ENCODE results near the gene AHSG. TPM values are rescaled to one million over a fixed set of nuclear protein-coding genes. Genes with fewer than 3 reads are reported as not detected.
"Not testable (repeated sequence)": the region's sequence is repeated elsewhere in the genome, so short reads cannot be mapped to it uniquely, and the experiment has no call there.

AHSG gene
- total RNA-seq, 1 experiment from 2014 or later: not detected

DNA sequence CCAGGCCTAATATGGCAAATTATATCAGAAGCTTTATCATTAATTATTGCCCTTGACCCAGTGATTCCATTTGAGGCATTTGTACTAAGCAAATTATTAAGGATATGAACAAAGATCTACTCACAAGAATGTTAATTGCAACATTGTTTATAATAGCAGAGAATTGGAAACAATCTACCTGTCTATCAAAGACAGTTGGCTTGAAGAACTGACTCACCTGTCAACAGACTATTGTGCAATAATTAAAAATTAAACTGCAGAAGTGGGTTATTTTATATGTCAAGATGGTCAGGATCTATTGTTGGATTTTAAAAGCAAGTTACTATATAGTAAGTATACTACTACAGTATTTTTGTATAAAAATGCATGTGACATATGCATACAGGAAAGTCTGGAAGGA, 20.6 kb downstream of the AHSG start:
- no TSS peak for BruUV-seq (replicated peaks)

DNA sequence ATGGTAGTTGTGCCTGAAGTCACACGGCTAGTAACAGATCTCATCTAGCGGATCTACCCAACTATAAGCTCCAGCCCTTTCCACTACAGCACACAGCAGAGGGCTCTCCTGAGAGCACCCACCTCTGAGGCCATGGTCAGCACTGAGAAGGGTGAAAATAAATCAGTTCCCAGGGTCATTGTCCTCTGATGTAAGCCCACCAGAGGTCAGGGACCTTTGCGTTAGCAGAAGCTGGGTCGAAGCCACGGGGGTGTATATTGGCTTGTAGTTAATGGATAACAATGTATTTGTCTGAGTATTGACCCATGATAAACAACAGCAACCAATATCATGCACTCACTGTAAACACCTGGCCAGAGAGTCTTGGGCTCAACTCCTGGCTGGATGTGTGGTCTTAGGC, 21.3 kb downstream of the AHSG start:
- H3K4me3 Mint-ChIP-seq (ENCODE audit: unreplicated experiment); DNase-seq (ENCODE audit: unreplicated experiment); intact Hi-C loops (cut with micrococcal nuclease); H3K27ac Mint-ChIP-seq (ENCODE audit: low read depth, unreplicated experiment); BruUV-seq (replicated peaks); H3K27me3 Mint-ChIP-seq (ENCODE audit: insufficient read depth, unreplicated experiment); H3K9me3 Mint-ChIP-seq (ENCODE audit: unreplicated experiment); H3K36me3 Mint-ChIP-seq (ENCODE audit: insufficient read depth, unreplicated experiment): not testable (repeated sequence)
- ChIA-PET POLR2A (interaction anchor here (1.5 to 3.1 kb wide), 2 partner anchors 44 to 149 kb away, joined by 4 to 11 read pairs; partner anchors contain the start of gene EIF4A2), CTCF (interaction anchor here (1.1 to 3.5 kb wide), 3 partner anchors 17 to 20 kb away, joined by 3 to 18 read pairs (median 7); no protein-coding TSS in a partner anchor)
- peaks cover 13% of the 10 kb centered on the region for H3K4me1 Mint-ChIP-seq (ENCODE audit: insufficient read depth, unreplicated experiment)

More for the DNA sequence above, 20.6 kb downstream of the AHSG start:
- Mint-ChIP-seq H3K4me1 (ENCODE audit: insufficient read depth, unreplicated experiment) (peaks cover 10% of the 10 kb centered on the region), H3K36me3 (ENCODE audit: insufficient read depth, unreplicated experiment) (no peaks in the 10 kb centered on the region), H3K27ac (ENCODE audit: low read depth, unreplicated experiment) (no peak overlapping the region), H3K27me3 (ENCODE audit: insufficient read depth, unreplicated experiment) (no peaks in the 10 kb centered on the region), H3K9me3 (ENCODE audit: unreplicated experiment) (no peaks in the 10 kb centered on the region), H3K4me3 (ENCODE audit: unreplicated experiment) (no peak overlapping the region)
- ChIA-PET POLR2A (interaction anchor here (0.7 to 3.1 kb wide), 8 partner anchors 8 to 150 kb away, joined by 3 to 11 read pairs (median 4); partner anchors contain the start of genes EIF4A2 and TBCCD1), CTCF (interaction anchor here (1.0 to 1.6 kb wide), 3 partner anchors 17 to 19 kb away, joined by 3 to 7 read pairs (median 4); no protein-coding TSS in a partner anchor)
- DNase-seq (ENCODE audit: unreplicated experiment): no peak
- intact Hi-C loops (cut with micrococcal nuclease): no loop called here
- TF ChIP-seq, protein P1, sequence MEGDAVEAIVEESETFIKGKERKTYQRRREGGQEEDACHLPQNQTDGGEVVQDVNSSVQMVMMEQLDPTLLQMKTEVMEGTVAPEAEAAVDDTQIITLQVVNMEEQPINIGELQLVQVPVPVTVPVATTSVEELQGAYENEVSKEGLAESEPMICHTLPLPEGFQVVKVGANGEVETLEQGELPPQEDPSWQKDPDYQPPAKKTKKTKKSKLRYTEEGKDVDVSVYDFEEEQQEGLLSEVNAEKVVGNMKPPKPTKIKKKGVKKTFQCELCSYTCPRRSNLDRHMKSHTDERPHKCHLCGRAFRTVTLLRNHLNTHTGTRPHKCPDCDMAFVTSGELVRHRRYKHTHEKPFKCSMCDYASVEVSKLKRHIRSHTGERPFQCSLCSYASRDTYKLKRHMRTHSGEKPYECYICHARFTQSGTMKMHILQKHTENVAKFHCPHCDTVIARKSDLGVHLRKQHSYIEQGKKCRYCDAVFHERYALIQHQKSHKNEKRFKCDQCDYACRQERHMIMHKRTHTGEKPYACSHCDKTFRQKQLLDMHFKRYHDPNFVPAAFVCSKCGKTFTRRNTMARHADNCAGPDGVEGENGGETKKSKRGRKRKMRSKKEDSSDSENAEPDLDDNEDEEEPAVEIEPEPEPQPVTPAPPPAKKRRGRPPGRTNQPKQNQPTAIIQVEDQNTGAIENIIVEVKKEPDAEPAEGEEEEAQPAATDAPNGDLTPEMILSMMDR (IDR thresholded peaks at IDR 0.05; ENCODE audit: unreplicated experiment): no peak

DNA sequence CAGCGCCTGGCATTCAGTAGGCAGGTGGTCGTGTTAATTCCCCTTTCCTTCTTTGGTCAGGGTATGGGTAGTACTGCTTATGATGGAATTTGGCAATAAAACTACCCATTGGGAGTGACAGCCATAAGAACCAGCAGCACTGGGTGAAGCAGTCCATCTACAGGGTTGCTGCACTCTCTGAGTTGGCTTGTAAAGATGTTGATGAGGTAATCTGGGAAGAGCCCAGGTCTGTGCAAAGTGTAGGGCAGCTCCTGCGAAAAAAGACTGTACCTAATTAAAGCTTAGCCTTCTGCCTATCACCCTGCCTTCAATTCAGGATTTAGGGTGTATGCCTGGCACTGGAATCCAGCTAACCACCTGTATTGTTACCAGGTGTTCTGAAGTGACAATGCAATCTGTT, 22.7 kb downstream of the AHSG start:
- intact Hi-C loops (cut with micrococcal nuclease): no loop called here
- Mint-ChIP-seq H3K36me3 (ENCODE audit: insufficient read depth, unreplicated experiment) (no peaks in the 10 kb centered on the region), H3K27ac (ENCODE audit: low read depth, unreplicated experiment) (no peak overlapping the region), H3K9me3 (ENCODE audit: unreplicated experiment) (no peaks in the 10 kb centered on the region), H3K4me3 (ENCODE audit: unreplicated experiment) (no peak overlapping the region), H3K4me1 (ENCODE audit: insufficient read depth, unreplicated experiment) (peaks cover 24% of the 10 kb centered on the region), H3K27me3 (ENCODE audit: insufficient read depth, unreplicated experiment) (no peaks in the 10 kb centered on the region)
- TF ChIP-seq, protein P1 (IDR thresholded peaks at IDR 0.05; ENCODE audit: unreplicated experiment): no peak
- ChIA-PET POLR2A (interaction anchor here (1.1 kb wide), 1 partner anchor 10 kb away, joined by 3 read pairs; no protein-coding TSS in a partner anchor), CTCF (interaction anchor here (1.2 to 3.5 kb wide), 2 partner anchors 18 to 186 kb away, joined by 4 to 18 read pairs; no protein-coding TSS in a partner anchor)
- no peak for DNase-seq (ENCODE audit: unreplicated experiment)
- no TSS peak for BruUV-seq (replicated peaks)

DNA sequence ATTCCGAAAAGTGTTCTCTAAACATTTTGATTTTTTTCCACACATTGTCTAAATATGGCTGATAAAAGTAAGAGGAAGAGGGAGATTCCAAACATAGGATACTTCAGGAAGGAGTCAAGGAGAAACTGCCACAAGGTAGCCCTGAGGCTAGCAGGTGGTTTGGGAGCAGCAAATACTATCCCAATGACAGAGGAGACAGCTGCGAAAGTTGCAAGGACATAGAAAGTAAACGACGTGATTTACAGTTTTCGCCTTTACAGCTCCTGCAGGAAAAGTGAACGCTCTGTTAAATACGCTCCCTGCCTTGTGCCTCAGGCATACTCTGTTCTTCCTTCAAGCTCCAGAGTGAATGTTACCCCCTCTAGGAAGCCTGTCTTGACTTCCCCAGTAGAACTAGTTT, 23.7 kb downstream of the AHSG start:
- H3K27me3 Mint-ChIP-seq (ENCODE audit: insufficient read depth, unreplicated experiment): no peaks in the 10 kb centered on the region
- peaks cover 34% of the 10 kb centered on the region for H3K4me1 Mint-ChIP-seq (ENCODE audit: insufficient read depth, unreplicated experiment)
- ChIA-PET POLR2A (interaction anchor here (1.1 to 2.4 kb wide), 2 partner anchors 11 to 147 kb away, joined by 3 to 11 read pairs; partner anchors contain the start of gene EIF4A2), CTCF (interaction anchor here (1.2 to 3.5 kb wide), 2 partner anchors 19 to 185 kb away, joined by 4 to 18 read pairs; no protein-coding TSS in a partner anchor)
- BruUV-seq (replicated peaks): no TSS peak
- no peak for DNase-seq (ENCODE audit: unreplicated experiment)
- H3K36me3 Mint-ChIP-seq (ENCODE audit: insufficient read depth, unreplicated experiment): no peaks in the 10 kb centered on the region
- intact Hi-C loops (cut with micrococcal nuclease): no loop called here
- H3K27ac Mint-ChIP-seq (ENCODE audit: low read depth, unreplicated experiment): no peak overlapping the region
- H3K9me3 Mint-ChIP-seq (ENCODE audit: unreplicated experiment): no peaks in the 10 kb centered on the region
- no peak overlapping the region for H3K4me3 Mint-ChIP-seq (ENCODE audit: unreplicated experiment)
- TF ChIP-seq, protein P1 (IDR thresholded peaks at IDR 0.05; ENCODE audit: unreplicated experiment): no peak

All from MCF 10A (cell line).